Large intestine (tissue), 3 donors: ENCODE data around the gene PCTP. TPM values are rescaled to one million over a fixed set of nuclear protein-coding genes. Genes with fewer than 3 reads are reported as not detected.

Experiments
- DNase-seq, 2 donors: peaks; one replicate each; pipeline versions ENCODE4 v3.0.0 to v3.0.0-alpha.2; 2013
- H3K27ac ChIP-seq: one replicate; pipeline ENCODE4 v1.5.1; 2013; ENCODE audit warnings: low read length
- H3K27me3 ChIP-seq: 2 replicates; pipeline ENCODE4 v1.6.1; 2013; ENCODE audit warnings: low read length; ENCODE audit not compliant: control insufficient read depth, insufficient read depth
- H3K36me3 ChIP-seq: 2 replicates; pipeline ENCODE4 v1.6.1; 2013; ENCODE audit warnings: low read length; ENCODE audit not compliant: control insufficient read depth, insufficient read depth
- H3K4me1 ChIP-seq: one replicate; pipeline ENCODE4 v1.6.1; 2013; ENCODE audit warnings: low read length; ENCODE audit not compliant: control insufficient read depth, insufficient read depth
- H3K4me3 ChIP-seq: one replicate; pipeline ENCODE4 v1.5.1; 2013; ENCODE audit warnings: low read length
- H3K9me3 ChIP-seq: one replicate; pipeline ENCODE4 v1.6.1; 2013; ENCODE audit warnings: mild to moderate bottlenecking, low read depth, low read length, moderate library complexity; ENCODE audit not compliant: control insufficient read depth
- WGBS: methylation state at CpG from one replicate; pipeline ENCODE4 v1.1.5; 2013; ENCODE audit warnings: low lambda C conversion rate; ENCODE audit not compliant: insufficient coverage; 5-methylcytosine and 5-hydroxymethylcytosine counted together
- polyA plus RNA-seq: library from polyadenylated mRNA; unstranded; fragments of 120-200 nt; gene quantifications from one replicate; pipeline ENCODE4 v1.2.1, GENCODE V29; 2013

Gene PCTP
- polyA plus RNA-seq, 1 donor, result 20.6 TPM

DNA sequence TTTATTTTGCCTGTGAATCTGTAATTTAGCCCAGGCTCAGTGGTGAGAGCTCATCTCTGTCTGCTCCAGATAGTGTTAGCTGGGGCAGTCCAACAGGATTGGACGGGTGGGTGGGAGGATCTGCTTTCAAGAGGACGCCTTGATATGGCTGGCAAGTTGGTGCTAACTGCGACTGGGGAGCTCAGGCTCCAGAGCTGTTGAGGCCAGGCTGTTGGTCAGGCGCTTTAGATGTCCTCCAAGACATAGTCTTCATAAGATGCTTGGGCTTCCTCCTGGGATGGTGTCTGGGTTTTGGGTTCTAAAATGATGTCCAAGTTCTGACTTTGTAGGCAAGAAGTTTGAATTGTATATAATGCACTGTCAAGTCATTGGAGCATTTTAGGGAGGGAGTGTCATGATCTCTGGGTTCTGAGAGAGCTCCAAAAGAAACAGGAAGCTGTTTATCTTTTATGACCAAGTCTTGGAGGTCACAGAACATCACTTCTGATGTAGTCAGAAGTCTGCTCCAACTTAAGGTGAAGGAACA, 12.8 kb upstream of the PCTP start:
- Histone ChIP-seq H3K9me3 (no peaks in the 10 kb centered on the region), H3K27ac (no peak overlapping the region), H3K36me3 (no peaks in the 10 kb centered on the region), H3K4me3 (no peak overlapping the region), H3K27me3 (no peaks in the 10 kb centered on the region), H3K4me1 (no peaks in the 10 kb centered on the region)
- DNase-seq, result no peak
- WGBS, result no CpG with 5 or more reads among the region's 4 CpGs

DNA sequence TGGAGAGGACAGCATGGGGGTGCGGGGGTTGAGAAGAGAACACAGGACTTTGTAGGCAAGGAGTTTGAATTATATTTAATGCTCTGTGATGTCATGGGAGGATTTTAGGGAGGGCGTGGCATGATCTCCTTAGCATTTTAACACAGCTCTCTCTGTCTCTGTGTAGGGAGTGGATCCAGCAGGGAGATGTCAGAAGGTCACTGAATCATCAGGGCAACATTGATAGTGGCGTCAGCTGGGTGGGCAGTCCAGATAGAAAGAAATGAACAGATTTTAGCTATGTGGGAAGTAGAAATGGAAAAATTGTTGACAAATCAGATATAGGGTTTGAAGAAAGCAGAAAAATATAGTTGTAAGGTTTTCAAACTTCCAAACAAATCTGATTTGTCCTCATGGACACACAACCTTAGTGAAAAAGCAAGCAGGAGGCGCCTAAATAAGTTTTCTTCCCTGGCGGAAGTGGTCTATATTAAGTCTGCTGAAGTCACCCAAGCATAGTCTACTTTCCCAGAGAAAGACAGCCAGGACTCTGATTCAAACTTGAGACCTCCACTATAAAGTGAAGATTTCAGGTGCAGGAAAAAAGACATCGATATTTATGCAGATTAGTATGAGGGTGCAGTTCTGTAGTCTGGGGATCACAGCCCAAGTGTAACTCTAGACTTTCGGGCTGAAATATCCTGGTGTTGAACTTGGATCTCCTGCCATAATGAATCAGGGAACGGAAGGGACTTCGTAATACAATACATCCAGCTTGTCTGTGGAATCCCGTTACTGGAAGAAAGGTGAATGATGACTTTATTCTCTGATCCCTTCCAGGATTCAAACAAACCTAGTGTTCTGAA, 10.1 kb upstream of the PCTP start:
- H3K36me3 ChIP-seq, result no peaks in the 10 kb centered on the region
- 100% methylated on average over 1 of the region's 10 CpGs for WGBS

DNA sequence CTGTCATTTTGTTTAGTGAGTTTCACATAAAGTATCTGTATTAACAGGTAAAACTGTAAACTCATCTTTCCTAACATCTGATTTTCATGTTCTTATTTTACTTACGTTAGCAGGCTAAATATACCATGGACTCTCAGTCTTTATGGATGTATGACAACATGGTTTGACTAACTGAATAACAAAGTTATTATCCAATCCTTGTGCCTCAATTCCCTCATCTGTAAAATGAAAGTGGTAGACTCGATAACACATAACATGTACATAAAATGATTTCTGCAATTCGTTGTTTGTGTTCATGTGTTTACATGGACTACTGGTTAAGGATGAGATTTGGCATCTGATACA, 9.5 kb upstream of the PCTP start:
- 66% methylated on average over 2 of the region's 3 CpGs for WGBS
- Histone ChIP-seq H3K36me3 (no peaks in the 10 kb centered on the region), H3K27ac (no peak overlapping the region), H3K4me3 (no peak overlapping the region), H3K4me1 (no peaks in the 10 kb centered on the region), H3K9me3 (no peaks in the 10 kb centered on the region), H3K27me3 (no peaks in the 10 kb centered on the region)
- DNase-seq, result no peak

More for the DNA sequence above, 10.1 kb upstream of the PCTP start:
- no peaks in the 10 kb centered on the region for H3K9me3 ChIP-seq
- no peak overlapping the region for H3K27ac ChIP-seq
- H3K4me3 ChIP-seq, result no peak overlapping the region
- no peaks in the 10 kb centered on the region for H3K27me3 ChIP-seq
- H3K4me1 ChIP-seq, result no peaks in the 10 kb centered on the region
- DNase-seq, result no peak

DNA sequence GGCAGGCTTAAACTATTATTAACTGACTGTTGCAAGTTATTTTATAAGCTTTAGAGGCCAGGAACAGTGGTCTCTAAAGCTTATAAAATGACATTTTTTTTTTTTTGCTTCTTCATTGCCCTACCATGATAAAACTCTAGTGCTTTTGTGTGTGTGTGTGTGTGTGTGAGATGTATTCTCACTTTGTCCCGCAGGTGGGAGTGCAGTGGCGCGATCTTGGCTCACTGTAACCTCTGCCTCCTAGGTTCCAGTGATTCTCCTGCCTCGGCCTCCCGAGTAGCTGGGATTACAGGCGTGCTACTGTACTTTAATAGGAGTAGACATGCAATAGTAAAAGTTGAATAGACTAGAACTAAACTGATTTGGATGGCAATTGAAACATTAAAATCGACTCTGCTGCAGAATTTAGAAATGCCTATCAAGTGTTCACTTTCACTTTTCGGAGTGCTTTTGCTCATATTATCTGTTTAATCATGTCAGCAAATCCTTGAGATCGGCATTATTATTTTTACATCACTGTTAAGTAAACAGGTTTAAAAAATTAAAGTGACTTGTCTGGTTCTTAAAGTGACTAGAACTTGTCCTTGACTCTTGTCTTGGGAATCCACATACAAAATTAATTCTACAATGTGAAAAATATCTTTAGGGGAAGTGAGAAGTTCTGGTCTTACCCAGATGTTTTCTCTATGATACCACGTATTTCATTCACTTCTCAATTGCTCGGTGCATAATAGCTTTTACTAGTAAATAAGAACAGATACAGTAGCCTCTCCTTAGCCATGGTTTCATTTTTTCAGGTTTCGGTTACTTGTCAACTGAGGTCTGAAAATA, 8.4 kb upstream of the PCTP start:
- 54% methylated on average over 3 of the region's 12 CpGs for WGBS
- Histone ChIP-seq H3K36me3 (no peaks in the 10 kb centered on the region), H3K27ac (no peak overlapping the region), H3K27me3 (no peaks in the 10 kb centered on the region), H3K4me1 (no peaks in the 10 kb centered on the region), H3K4me3 (no peak overlapping the region), H3K9me3 (no peaks in the 10 kb centered on the region)
- no peak for DNase-seq

DNA sequence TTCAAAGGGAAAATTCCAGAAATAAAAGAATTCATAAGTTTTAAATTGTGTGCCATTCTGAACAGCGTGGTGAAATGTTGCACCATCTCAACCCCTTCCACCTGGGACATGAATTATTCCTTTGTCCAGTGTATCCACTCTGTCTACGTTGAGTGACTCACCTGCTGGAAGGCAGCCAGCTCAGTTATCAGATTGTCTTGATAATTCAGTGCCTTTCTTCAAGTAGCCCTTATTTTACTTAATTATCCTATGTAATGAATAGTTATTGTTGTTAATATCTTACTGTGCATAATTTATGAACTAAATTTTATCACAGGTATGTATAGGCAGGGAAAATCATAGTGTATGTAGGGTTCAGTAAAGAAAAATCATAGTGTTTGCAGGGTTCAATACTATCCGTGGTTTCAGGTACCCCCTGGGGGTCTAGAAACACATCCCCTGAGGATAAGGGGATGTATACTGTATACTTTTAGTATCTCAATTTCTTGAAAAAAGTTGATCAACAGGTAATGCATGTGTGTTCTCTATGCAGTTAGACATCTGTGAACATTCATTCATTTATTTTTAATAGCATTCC, 7.7 kb upstream of the PCTP start:
- no peak overlapping the region for H3K27ac ChIP-seq
- no peaks in the 10 kb centered on the region for H3K27me3 ChIP-seq
- H3K4me1 ChIP-seq, result no peaks in the 10 kb centered on the region
- no CpG with 5 or more reads among the region's 3 CpGs for WGBS
- no peak for DNase-seq
- no peak overlapping the region for H3K4me3 ChIP-seq
- H3K9me3 ChIP-seq, result no peaks in the 10 kb centered on the region
- no peaks in the 10 kb centered on the region for H3K36me3 ChIP-seq

DNA sequence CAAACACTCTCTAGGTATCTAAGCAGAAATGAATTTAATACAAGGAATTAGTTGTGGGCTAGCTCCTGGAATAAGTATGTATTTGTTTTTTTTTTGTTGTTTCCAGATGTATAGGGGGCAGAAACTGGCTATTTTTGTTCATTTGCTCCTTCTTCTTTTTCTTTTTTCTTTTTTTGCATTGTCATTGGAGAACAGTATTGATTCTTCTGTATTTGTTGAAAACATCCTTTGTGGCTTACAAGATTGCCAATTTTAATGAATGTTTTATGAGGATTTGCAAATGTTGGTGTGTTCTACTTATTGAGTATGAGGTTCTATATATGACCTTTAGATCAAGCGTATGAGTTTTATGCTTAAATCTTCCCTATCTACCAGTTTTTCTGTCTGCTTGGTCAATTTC, 5.6 kb upstream of the PCTP start:
- H3K4me1 ChIP-seq, result no peaks in the 10 kb centered on the region

DNA sequence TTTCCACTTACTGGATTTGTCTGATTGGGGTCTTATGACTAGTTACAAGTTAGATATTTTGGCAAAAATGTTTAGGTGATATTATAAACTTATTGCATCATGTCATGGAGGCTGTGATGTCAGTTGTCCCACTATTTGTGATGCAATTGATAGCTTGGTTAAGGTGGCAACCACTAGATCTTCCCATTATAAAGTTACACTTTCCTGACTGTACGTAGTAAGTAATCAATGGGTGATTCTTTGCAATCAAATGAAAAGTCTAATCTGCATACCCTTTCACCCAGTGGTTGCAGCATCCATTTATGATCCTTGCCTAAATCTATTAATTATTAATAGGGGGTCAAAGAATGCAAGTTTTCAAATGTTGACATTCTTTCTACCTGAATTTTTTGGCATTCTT, 4.4 kb upstream of the PCTP start:
- no peaks in the 10 kb centered on the region for H3K27me3 ChIP-seq
- WGBS, result no CpG with 5 or more reads among the region's 1 CpG
- H3K4me3 ChIP-seq, result no peak overlapping the region
- H3K27ac ChIP-seq, result no peak overlapping the region
- H3K4me1 ChIP-seq, result peaks cover under 1% of the 10 kb centered on the region
- no peak for DNase-seq
- no peaks in the 10 kb centered on the region for H3K9me3 ChIP-seq
- no peaks in the 10 kb centered on the region for H3K36me3 ChIP-seq

More for the DNA sequence above, 5.6 kb upstream of the PCTP start:
- no peak for DNase-seq
- Histone ChIP-seq H3K9me3 (no peaks in the 10 kb centered on the region), H3K4me3 (no peak overlapping the region), H3K36me3 (no peaks in the 10 kb centered on the region), H3K27me3 (no peaks in the 10 kb centered on the region), H3K27ac (no peak overlapping the region)
- no CpG with 5 or more reads among the region's 1 CpG for WGBS

DNA sequence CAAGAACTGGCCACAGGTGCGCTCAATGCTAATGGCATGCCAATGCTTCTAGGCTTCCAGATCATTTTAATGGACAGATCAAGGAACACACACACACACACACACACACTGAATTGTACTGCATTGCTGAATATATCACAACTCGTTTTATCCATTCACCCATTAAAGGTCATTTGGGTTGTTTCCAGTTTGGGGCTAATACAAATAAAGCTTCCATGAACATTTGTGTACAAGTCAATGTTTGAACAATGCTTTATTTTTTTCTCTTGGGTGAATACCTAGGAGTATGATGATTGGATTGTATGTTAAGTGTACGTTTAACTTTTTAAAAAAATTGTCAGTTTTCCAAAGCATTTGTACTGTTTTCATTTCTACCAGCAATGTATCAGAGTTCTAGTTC, 3.6 kb upstream of the PCTP start:
- Histone ChIP-seq H3K4me3 (no peak overlapping the region), H3K36me3 (no peaks in the 10 kb centered on the region), H3K27me3 (no peaks in the 10 kb centered on the region), H3K9me3 (no peaks in the 10 kb centered on the region), H3K4me1 (peaks cover 5% of the 10 kb centered on the region), H3K27ac (no peak overlapping the region)
- DNase-seq, result no peak
- WGBS, result no CpG with 5 or more reads among the region's 3 CpGs

DNA sequence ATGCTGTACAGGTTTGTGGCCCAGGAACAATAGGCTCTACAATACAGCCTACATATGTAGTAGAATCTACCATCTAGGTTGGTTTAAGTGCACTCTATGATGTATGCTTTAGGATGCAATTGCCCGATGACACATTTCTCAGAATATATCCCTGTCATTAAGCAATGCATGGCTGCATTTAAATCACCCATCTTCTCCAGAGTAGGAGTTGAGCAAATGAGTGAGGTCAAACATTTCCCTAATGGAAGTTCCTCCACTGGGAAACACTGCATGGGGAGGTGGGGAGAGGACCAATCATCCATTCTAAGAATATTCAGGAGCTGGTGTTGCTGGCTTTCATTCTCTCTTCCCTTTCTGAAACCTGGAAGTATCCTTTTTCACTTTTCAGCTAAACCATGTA, 2.0 kb upstream of the PCTP start:
- Histone ChIP-seq H3K36me3 (peaks cover 4% of the 10 kb centered on the region), H3K27ac (no peak overlapping the region), H3K27me3 (no peaks in the 10 kb centered on the region), H3K4me1 (peaks cover 5% of the 10 kb centered on the region), H3K4me3 (no peak overlapping the region), H3K9me3 (no peaks in the 10 kb centered on the region)
- WGBS, result no CpG with 5 or more reads among the region's 1 CpG
- no peak for DNase-seq

DNA sequence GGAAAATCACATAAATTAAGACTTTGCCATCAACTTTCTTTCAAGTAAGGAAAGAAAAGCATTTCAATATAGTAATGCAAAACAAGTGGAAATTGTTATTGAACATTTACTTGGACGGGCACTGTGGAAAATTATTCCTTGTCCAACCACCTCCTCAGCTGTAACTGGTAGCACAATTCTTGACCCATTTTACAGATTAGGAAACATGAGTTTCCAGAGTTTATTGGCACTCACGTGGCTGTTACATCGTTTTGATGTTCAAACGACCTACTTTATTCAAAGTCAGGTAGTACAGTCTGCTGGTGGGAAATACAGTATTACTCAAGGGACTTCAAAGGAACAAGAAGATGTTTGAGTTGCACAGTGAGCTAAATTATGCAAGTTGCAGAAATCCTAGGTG, 866 bp upstream of the PCTP start:
- Histone ChIP-seq H3K4me1 (peaks cover 5% of the 10 kb centered on the region), H3K36me3 (peaks cover 12% of the 10 kb centered on the region), H3K9me3 (no peaks in the 10 kb centered on the region), H3K27ac (no peak overlapping the region), H3K27me3 (no peaks in the 10 kb centered on the region), H3K4me3 (no peak overlapping the region)
- no peak for DNase-seq
- 80% methylated on average over 1 of the region's 4 CpGs for WGBS
